HG03060 (cell line): ENCODE data around the gene ADCY5.

ENCODE experiments used
- ATAC-seq: cut with Tn5 transposase; IDR thresholded peaks from one replicate; pipeline ENCODE4 v1.9.1; 2021; ENCODE audit warnings: low read depth, moderate number of reproducible peaks; ENCODE audit not compliant: unreplicated experiment

Gene ADCY5

GRCh38 chr3:123389628-123389918 is 59.3 kb downstream of the ADCY5 start:
- ATAC-seq: no peak

DNA sequence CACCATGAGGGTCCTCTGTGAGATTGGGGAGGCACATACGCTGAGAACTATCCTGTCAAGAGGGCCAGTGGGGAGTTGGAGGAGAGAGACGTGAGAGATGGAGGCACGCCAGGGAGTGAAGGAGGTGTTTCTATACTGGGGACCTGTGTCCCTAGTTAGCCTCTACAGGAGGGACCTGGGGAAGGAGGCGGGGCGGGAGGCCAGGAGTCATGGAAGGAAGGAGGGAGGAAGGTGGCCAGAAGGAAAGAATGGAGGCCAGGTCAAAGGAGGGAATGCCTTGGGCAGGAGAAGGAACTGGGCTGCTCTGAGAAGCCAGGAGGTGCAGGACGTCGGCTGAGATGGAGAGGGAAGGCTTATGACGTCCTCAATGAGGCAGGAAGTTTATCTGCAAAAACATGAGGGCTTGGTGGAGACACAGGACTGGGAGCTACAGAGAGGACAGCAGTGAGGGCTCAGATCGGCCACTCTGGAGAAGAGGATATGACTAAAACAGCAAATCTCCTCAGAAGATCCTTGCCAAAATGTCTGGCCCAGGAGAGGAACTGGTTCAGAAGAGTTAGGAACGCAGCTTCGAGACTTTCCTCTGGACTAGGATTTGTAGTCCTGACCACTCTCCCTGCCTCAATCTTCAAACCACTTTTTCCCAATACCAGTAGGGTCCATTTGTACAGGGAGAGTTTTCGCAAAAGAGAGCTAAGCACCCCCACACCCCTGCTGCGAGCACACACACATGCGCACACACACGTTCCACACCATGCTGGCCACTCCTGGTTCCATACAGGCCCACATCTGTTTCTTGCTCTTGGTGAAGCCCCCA is 59.9 kb downstream of the ADCY5 start:
- ATAC-seq: no peak

GRCh38 chr3:123388042-123388441 is 60.8 kb downstream of the ADCY5 start:
- no peak for ATAC-seq

DNA sequence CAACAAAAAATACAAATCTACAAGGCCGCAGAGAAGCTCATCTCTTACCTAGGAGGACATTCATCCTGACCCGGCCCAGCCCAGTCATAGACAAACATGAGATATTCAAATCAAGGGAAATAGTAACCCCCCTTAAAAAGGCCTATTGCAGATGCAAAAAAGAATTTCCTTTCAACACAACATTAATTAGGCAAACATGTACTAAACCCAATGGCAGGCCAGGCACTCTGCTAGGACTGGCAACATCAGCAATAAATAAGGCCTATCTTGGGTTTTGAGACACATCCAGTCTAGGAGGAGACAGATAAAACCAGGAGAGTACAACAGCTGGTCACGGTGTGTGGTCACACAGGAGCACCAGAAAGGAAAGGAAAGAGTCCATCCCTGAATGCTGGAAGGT is 61.4 kb downstream of the ADCY5 start:
- no peak for ATAC-seq

- ATAC-seq: no peak
These were observed 62.3 kb downstream of the ADCY5 start for GRCh38 chr3:123386477-123387040.

DNA sequence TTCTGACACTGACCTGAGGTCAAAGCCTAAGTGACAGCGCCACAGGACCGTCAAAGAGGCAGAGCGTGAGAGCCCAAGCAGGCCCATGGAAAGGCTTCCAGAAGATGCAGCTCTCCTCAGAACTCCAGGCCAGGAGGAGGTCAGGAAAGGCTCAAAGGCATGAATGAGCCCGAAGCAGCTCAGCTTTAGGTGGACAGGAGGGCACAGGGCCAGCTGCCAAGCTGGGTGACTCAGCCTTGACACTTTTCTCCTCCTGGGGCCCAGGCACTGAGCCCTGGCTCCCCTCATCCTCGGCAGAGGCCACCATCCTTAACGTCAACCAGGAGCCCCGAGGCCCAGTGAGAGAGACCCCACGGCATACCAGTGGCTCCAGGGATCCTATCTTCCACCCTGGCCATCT is 62.9 kb downstream of the ADCY5 start:
- ATAC-seq: no peak

GRCh38 chr3:123385499-123385898 is 63.4 kb downstream of the ADCY5 start:
- no peak for ATAC-seq

- ATAC-seq: no peak
These were observed 63.9 kb downstream of the ADCY5 start for GRCh38 chr3:123385001-123385401.

GRCh38 chr3:123384256-123384655 is 64.6 kb downstream of the ADCY5 start:
- ATAC-seq: no peak

DNA sequence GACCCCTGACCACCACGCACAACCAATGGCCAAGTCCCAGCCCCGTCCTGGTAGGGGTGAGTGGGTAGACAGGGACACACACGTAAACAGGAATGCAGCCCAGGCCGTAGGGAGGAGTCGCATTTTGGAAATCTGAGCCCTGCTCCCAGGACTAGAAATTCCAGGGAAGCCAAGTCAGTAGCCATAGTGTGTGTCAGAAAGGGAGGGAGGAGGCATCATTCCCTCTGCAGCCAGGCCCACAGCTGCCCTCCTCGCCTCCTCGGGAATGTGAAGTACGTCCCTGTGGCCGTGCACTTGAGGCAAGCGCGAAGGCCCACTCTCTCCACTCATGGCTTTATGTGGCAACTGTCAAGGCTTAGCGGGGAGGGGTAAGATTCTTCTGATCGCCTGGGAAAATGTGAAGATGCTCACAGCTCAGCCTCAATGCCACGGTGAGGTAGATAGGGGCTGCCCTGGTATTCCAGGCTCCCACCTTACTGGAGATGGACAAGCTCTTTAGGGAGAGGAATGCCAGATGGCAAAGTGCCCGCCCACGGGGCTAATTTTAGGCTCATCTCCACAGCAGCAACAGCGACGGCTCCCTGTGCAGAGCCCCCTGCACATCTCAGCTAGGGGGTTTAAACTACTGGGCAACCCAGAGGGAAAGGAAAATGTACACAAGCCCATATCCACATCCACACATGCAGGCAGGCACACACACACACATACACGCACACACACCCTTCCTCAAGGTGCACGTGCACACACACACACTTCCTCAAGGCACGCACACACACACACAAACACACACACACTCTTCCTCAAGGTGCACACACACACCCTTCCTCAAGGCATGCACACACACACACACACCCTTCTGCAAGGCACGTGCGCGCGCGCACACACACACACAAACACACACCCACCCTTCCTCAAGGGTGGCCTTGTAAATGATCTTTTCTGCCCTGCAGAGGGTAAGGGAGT is 65.5 kb downstream of the ADCY5 start:
- no peak for ATAC-seq

DNA sequence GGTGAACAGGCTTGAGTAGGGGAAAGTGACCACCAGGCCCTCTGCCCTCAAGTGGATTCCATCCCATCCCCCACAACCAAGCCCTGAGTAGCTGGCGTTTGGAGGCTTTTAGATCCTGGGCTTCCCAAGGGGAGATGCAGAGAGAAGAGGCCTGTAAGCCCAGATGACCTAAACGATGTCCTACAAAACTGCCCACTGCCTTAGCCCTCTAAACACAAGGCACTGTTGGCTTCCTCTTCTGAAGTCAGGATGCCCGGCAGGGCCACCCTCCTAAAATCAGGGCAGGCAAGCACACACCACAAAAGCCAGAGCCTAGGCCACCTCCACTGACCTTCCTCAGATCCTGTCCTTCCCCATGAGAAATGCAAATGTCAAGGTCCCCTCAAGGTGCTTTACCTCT is 68.6 kb downstream of the ADCY5 start:
- ATAC-seq: no peak

- ATAC-seq: no peak
These were observed 69.7 kb downstream of the ADCY5 start for GRCh38 chr3:123379041-123379830.

- ATAC-seq: no peak
These were observed 70.4 kb downstream of the ADCY5 start for GRCh38 chr3:123378409-123378915.

GRCh38 chr3:123377243-123377740 is 71.6 kb downstream of the ADCY5 start:
- no peak for ATAC-seq

DNA sequence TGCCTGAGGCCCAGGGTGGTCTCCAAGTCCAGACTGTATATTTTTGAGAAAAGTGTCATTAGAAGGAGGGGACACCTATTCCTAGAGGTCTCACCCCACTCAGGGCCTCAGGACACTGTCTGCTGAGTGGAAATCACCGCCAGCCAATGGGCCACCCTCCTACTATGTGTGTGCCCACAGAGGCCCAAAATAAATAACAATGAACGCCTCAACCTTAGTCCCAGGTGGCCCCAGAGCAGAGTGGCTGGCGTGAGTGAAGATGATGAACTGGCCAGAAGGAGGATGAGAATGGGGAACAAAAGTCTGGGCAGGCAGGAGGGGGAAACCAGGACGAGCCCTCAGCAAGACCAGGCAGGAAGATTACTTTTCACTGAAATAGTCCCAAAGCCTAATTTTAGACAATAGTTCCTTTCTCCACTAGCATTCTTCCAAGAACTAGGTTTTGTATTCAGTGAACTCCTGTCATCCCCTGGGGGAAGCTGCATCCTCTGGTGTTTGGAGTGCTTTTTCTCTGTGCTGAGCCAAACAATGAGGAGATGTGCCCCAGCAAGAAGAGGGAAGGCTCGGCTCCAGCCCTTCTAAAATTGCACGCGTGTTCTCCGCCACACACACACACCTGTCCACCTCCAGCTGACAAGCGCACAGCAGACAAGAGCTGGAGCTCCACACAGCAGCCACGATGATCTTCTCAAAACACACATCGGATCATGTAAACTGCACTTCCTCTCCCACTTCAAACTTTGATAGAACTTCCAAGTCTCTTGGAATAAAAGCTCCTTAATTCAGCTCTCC is 72.2 kb downstream of the ADCY5 start:
- ATAC-seq: no peak

- ATAC-seq: no peak
These were observed 73.6 kb downstream of the ADCY5 start for GRCh38 chr3:123375014-123375940.

DNA sequence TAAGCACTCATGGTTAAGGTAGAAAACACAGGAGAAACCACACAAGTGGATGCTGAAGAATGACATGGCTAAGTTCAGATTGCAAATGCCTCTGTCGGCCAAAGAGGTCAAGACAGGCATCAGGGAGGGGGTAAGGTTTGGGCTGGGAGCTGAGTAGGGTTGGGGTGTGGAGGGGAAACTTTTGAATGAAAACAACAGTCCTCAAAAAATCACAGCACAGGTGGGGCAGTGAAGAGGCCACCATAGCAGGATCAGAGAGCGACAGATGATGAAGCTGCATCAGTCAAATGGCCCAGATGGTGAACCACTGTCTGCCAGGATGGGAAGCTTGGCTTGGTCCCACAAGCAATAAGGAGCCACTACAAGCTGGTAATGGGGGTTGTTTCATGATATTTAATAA is 74.9 kb downstream of the ADCY5 start:
- ATAC-seq: no peak

DNA sequence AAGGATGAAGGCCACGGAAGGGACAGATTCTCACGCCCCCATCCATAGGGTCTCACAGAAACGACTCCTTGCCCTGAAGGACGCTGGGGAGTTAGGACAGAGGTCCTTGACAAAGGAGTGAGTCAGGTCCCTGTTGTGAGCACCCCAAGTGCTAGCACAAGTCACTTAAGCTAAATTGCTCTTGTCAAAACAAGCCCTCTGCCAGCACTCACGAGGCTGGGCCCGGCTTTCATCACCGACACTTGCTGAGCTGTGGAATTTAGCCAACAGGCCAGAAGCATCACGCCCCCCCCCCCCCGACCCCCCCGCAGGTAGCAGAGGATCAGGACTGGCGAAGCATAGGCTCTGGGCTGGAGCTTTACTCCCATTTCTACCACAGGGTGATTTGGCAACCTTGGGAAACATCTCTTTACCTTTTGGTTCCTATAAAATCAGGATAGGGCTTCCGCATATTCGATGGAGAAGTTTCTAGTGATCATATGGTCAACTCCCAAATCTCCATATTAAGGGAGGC is 75.4 kb downstream of the ADCY5 start:
- ATAC-seq: no peak
